Prostate gland (tissue), 2 donors: ENCODE results near the gene ETV6.

Source experiments
- POLR2A ChIP-seq: fragments of 450-650 bp; IDR thresholded peaks from one replicate; pipeline ENCODE4 v1.6.1; 2016; ENCODE audit warnings: antibody characterized with exemption, mild to moderate bottlenecking
- TF ChIP-seq, protein P1 (sequence below), 4 experiments: fragments of 200-600 bp in 2 of 4; fragments of 450-650 bp in 2 of 4; sonication (generic) in 2 of 4; IDR thresholded peaks; 1 replicate in 3 of 4; 2 replicates in 1 of 4; pipeline ENCODE4 v1.5.1; 2016 to 2019; ENCODE audit warnings: antibody characterized with exemption in 4 of 4, mild to moderate bottlenecking in 2 of 4, moderate library complexity in 2 of 4

DNA sequence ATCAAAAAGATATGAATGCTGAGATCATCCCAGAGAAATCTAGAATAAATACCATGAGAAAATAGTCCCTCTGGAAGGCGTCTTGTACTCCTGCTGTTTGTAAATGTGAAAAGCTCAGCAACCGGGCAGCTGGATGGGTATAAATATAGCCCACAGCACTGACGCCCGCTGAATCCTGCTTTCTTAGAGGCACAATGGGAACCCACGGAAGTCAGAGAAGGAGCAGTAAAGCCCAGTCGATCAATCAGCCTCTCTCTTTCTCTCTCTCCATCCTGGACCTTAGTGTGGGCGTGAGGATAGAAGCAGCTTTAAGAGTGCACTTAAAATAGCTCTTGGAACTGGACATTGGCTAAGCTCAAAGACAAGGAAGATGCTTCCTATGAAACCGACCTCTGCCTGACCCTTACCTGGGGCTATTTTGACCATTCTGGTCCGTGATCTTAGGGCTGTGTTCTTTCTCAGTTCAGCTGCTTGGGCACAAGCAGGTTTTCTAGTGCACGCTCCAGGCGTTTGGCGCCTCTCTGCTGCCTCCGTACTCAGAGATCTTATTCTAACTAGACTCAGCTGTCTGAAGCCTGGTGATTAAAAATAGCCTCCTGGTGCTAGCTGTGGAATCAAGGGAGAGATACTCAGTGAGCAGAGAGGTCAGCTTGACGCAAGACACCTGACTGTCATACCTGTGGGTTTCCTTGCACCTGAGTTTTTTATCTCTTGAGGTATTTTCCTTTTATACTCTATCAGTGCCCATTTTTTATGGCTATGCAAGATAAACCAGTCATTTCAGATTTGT, 144.6 kb downstream of the ETV6 start:
- TF ChIP-seq, protein P1, sequence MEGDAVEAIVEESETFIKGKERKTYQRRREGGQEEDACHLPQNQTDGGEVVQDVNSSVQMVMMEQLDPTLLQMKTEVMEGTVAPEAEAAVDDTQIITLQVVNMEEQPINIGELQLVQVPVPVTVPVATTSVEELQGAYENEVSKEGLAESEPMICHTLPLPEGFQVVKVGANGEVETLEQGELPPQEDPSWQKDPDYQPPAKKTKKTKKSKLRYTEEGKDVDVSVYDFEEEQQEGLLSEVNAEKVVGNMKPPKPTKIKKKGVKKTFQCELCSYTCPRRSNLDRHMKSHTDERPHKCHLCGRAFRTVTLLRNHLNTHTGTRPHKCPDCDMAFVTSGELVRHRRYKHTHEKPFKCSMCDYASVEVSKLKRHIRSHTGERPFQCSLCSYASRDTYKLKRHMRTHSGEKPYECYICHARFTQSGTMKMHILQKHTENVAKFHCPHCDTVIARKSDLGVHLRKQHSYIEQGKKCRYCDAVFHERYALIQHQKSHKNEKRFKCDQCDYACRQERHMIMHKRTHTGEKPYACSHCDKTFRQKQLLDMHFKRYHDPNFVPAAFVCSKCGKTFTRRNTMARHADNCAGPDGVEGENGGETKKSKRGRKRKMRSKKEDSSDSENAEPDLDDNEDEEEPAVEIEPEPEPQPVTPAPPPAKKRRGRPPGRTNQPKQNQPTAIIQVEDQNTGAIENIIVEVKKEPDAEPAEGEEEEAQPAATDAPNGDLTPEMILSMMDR (IDR thresholded peaks at IDR 0.05): no peak
- no peak for TF ChIP-seq POLR2A
